ENCODE measurements around the gene HYAL1. TPM values are rescaled to one million over a fixed set of nuclear protein-coding genes. Genes with fewer than 3 reads are reported as not detected.

The HYAL1 gene, protein sequence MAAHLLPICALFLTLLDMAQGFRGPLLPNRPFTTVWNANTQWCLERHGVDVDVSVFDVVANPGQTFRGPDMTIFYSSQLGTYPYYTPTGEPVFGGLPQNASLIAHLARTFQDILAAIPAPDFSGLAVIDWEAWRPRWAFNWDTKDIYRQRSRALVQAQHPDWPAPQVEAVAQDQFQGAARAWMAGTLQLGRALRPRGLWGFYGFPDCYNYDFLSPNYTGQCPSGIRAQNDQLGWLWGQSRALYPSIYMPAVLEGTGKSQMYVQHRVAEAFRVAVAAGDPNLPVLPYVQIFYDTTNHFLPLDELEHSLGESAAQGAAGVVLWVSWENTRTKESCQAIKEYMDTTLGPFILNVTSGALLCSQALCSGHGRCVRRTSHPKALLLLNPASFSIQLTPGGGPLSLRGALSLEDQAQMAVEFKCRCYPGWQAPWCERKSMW
- total RNA-seq, result 10 to 100 TPM; 19.5 to 31.0 (median 27.4) TPM

- 53% methylated on average over 6 of the region's 14 CpGs for WGBS
- H3K9me3 ChIP-seq, result no peaks in the 10 kb centered on the region
- H3K36me3 ChIP-seq, result no peaks in the 10 kb centered on the region
- H3K4me3 ChIP-seq, result no peak within 1 kb of the TSS
- no peaks in the 10 kb centered on the region for H3K27me3 ChIP-seq
- peak within 1 kb of the TSS; percentile 7 for H3K27ac ChIP-seq
- DNase-seq (ENCODE audit: low spot score in 2 of 2), result peak in 1 of 2 donors; percentile 87
- H3K4me1 ChIP-seq, result peaks cover 41% of the 10 kb centered on the region
- TF ChIP-seq CTCF (IDR thresholded peaks at IDR 0.05) (no peak), POLR2AphosphoS5 (IDR thresholded peaks at IDR 0.05) (no peak), POLR2A (IDR thresholded peaks at IDR 0.05) (no peak), EP300 (IDR thresholded peaks at IDR 0.05) (no peak)
These were observed at the start of gene HYAL1 for GRCh38 chr3:50303013-50303815. Gene HYAL1, minus strand, starts transcription at chr3:50303574. Its CDS starts 618 bp downstream, at chr3:50302956.

- WGBS, result 28% methylated on average over 2 of the region's 2 CpGs
- Histone ChIP-seq H3K27me3 (no peaks in the 10 kb centered on the region), H3K27ac (no peak overlapping the region), H3K9me3 (no peaks in the 10 kb centered on the region), H3K4me3 (no peak overlapping the region), H3K4me1 (peaks cover 67% of the 10 kb centered on the region), H3K36me3 (peaks cover 48% of the 10 kb centered on the region)
- TF ChIP-seq EP300 (IDR thresholded peaks at IDR 0.05) (no peak), CTCF (IDR thresholded peaks at IDR 0.05) (peak in 1 of 2 donors; percentile 2)
- no peak for DNase-seq (ENCODE audit: low spot score in 2 of 2)
These were observed 49.4 kb upstream of the HYAL1 start for GRCh38 chr3:50352781-50353180.

GRCh38 chr3:50351323-50351697 is 47.9 kb upstream of the HYAL1 start:
- Histone ChIP-seq H3K27me3 (no peaks in the 10 kb centered on the region), H3K36me3 (peaks cover 50% of the 10 kb centered on the region), H3K4me1 (peaks cover 57% of the 10 kb centered on the region), H3K4me3 (peak overlapping the region; percentile 87), H3K9me3 (no peaks in the 10 kb centered on the region), H3K27ac (peak overlapping the region; percentile 97)
- no peak for DNase-seq (ENCODE audit: low spot score in 2 of 2)
- 43% methylated on average over 11 of the region's 11 CpGs for WGBS
- TF ChIP-seq POLR2AphosphoS5 (IDR thresholded peaks at IDR 0.05), result no peak
- TF ChIP-seq CTCF (IDR thresholded peaks at IDR 0.05), result no peak
- TF ChIP-seq EP300 (IDR thresholded peaks at IDR 0.05), result no peak
- no peak for TF ChIP-seq POLR2A (IDR thresholded peaks at IDR 0.05)

- peak within 1 kb of the TSS; percentile 87 for H3K4me3 ChIP-seq
- no peaks in the 10 kb centered on the region for H3K9me3 ChIP-seq
- peak; percentile 98 for DNase-seq (ENCODE audit: low spot score in 2 of 2)
- peaks cover 44% of the 10 kb centered on the region for H3K36me3 ChIP-seq
- no peak for TF ChIP-seq CTCF (IDR thresholded peaks at IDR 0.05)
- TF ChIP-seq POLR2A (IDR thresholded peaks at IDR 0.05), result peak in 1 of 2 donors; percentile 37
- no peak for TF ChIP-seq EP300 (IDR thresholded peaks at IDR 0.05)
- TF ChIP-seq POLR2AphosphoS5 (IDR thresholded peaks at IDR 0.05), result peak in 2 of 3 donors; percentile 6 to 68
- H3K27me3 ChIP-seq, result no peaks in the 10 kb centered on the region
- H3K27ac ChIP-seq, result peak within 1 kb of the TSS; percentile 97
- H3K4me1 ChIP-seq, result peaks cover 57% of the 10 kb centered on the region
- WGBS, result 1% methylated on average over 37 of the region's 64 CpGs
These were observed 47.4 kb upstream of the HYAL1 start, which contains the start of the genes CYB561D2 and NPRL2 for GRCh38 chr3:50350527-50351322. Gene CYB561D2, plus strand, starts transcription at chr3:50350862. Its CDS starts 572 bp downstream, at chr3:50351434. Gene NPRL2, minus strand, starts transcription at chr3:50350775. Its CDS starts 123 bp downstream, at chr3:50350652.
